NCI-H524 treated with DMSO at 0.1 percent for 48 hours (cell line): Measurements from ENCODE around the gene SYT17.
A peak's percentile ranks its signal among the peaks of the same experiment; 100 is the strongest.

ENCODE experiments used
- DNase-seq: peaks from one replicate; lab custom pipeline; 2025; lab: John Stamatoyannopoulos, UW

SYT17 gene

GRCh38 chr16:19167710-19168370 is at the start of gene SYT17:
SYT17 (plus strand) TSS chr16:19168240; CDS start chr16:19168647, 407 bp downstream.
- no peak for DNase-seq

GRCh38 chr16:19118938-19119431 is 49.1 kb upstream of the SYT17 start:
- DNase-seq = no peak

- DNase-seq = no peak
Measured at GRCh38 chr16:19119564-19119963, 48.5 kb upstream of the SYT17 start.

- no peak for DNase-seq
Measured at GRCh38 chr16:19123535-19124178, 44.4 kb upstream of the SYT17 start.

- no peak for DNase-seq
Measured at GRCh38 chr16:19126300-19126699, 41.7 kb upstream of the SYT17 start.

- no peak for DNase-seq
Measured at GRCh38 chr16:19127205-19127604, 40.8 kb upstream of the SYT17 start.

GRCh38 chr16:19127674-19128131 is 40.3 kb upstream of the SYT17 start:
- DNase-seq = no peak

GRCh38 chr16:19128454-19129200 is 39.4 kb upstream of the SYT17 start:
- DNase-seq = peak; percentile 61

GRCh38 chr16:19130385-19130784 is 37.7 kb upstream of the SYT17 start:
- no peak for DNase-seq

- DNase-seq = peak; percentile 21
Measured at GRCh38 chr16:19130852-19131824, 36.9 kb upstream of the SYT17 start.

GRCh38 chr16:19131825-19132218 is 36.2 kb upstream of the SYT17 start:
- no peak for DNase-seq

- no peak for DNase-seq
Measured at GRCh38 chr16:19132255-19132654, 35.8 kb upstream of the SYT17 start.

GRCh38 chr16:19132898-19133297 is 35.1 kb upstream of the SYT17 start:
- peak; percentile 99 for DNase-seq

GRCh38 chr16:19133600-19133999 is 34.4 kb upstream of the SYT17 start:
- DNase-seq = no peak

GRCh38 chr16:19135201-19135842 is 32.7 kb upstream of the SYT17 start:
- DNase-seq = no peak

- DNase-seq = no peak
Measured at GRCh38 chr16:19135896-19136438, 32.1 kb upstream of the SYT17 start.

GRCh38 chr16:19136549-19137196 is 31.4 kb upstream of the SYT17 start:
- no peak for DNase-seq

- no peak for DNase-seq
Measured at GRCh38 chr16:19137201-19138128, 30.6 kb upstream of the SYT17 start.

GRCh38 chr16:19138601-19139000 is 29.4 kb upstream of the SYT17 start:
- no peak for DNase-seq
